Uterus (tissue), 4 donors: Measurements from ENCODE around the gene IFI27L2. TPM values are rescaled to one million over a fixed set of nuclear protein-coding genes. Genes with fewer than 3 reads are reported as not detected.

Source experiments
- DNase-seq, 2 donors: peaks; one replicate each; pipeline ENCODE4 v3.0.0-alpha.2; 2019 to 2020
- H3K27ac ChIP-seq, 2 donors: fragments of 200-600 bp; sonication (generic); 1 replicate in 1 of 2; 2 replicates in 1 of 2; pipeline ENCODE4 v1.5.1; 2016 to 2018
- H3K27me3 ChIP-seq, 2 donors: fragments of 200-600 bp; sonication (generic); one replicate each; pipeline ENCODE4 v1.5.1; 2018 to 2019; ENCODE audit warnings: control low read depth in 1 of 2
- H3K36me3 ChIP-seq, 2 donors: fragments of 200-600 bp; sonication (generic); one replicate each; pipeline ENCODE4 v1.5.1; 2019; ENCODE audit warnings: control low read depth in 1 of 2
- H3K4me1 ChIP-seq, 2 donors: fragments of 200-600 bp; sonication (generic); one replicate each; pipeline ENCODE4 v1.5.1; 2018 to 2019; ENCODE audit warnings: control low read depth in 1 of 2
- H3K4me3 ChIP-seq, 2 donors: fragments of 200-600 bp; sonication (generic); 1 replicate in 1 of 2; 2 replicates in 1 of 2; pipeline ENCODE4 v1.5.1; 2018 to 2019; ENCODE audit warnings: mild to moderate bottlenecking in 1 of 2
- H3K9me3 ChIP-seq, 2 donors: fragments of 200-600 bp; sonication (generic); one replicate each; pipeline ENCODE4 v1.5.1; 2019; ENCODE audit warnings: control low read depth in 1 of 2
- CTCF ChIP-seq, 4 experiments: fragments of 200-600 bp in 2 of 4; fragments of 450-650 bp in 2 of 4; sonication (generic) in 2 of 4; IDR thresholded peaks; one replicate each; pipeline ENCODE4 v1.5.1; 2016 to 2019; ENCODE audit warnings: antibody characterized with exemption in 4 of 4, mild to moderate bottlenecking in 2 of 4, moderate library complexity in 1 of 4
- POLR2A ChIP-seq, 2 donors: fragments of 450-650 bp; IDR thresholded peaks; one replicate each; pipeline ENCODE4 v1.6.1; 2016; ENCODE audit warnings: antibody characterized with exemption in 2 of 2, mild to moderate bottlenecking in 1 of 2, moderate library complexity in 1 of 2
- intact Hi-C: fragments of 100-400 bp; cut with DNase I; formaldehyde crosslinking; loops from one replicate; pipeline ENCODE4 v1.15.1; 2023; ENCODE audit warnings: low total_unique reads
- total RNA-seq, 4 donors: library from RNA; depleted of rRNA in 3 of 4; stranded (reverse); fragments of >200 nt in 3 of 4; gene quantifications; one replicate each; pipeline versions ENCODE4 v1.1.0 to v1.2.4, GENCODE V29; 2014 to 2023
- donor health status: DM: yes; HTN: yes; CAD: no.

IFI27L2 gene
- total RNA-seq, 4 donors from 2014 or later = 14.3 to 111 (median 45.0) TPM

- Histone ChIP-seq H3K4me1 (no peaks in the 10 kb centered on the region), H3K27ac (no peak overlapping the region), H3K4me3 (no peak overlapping the region), H3K27me3 (no peaks in the 10 kb centered on the region), H3K9me3 (no peaks in the 10 kb centered on the region), H3K36me3 (no peaks in the 10 kb centered on the region)
- TF ChIP-seq CTCF (IDR thresholded peaks at IDR 0.05) (no peak), POLR2A (IDR thresholded peaks at IDR 0.05) (no peak)
- no peak for DNase-seq
- intact Hi-C loops = no loop called here
Measured at GRCh38 chr14:94153750-94154342, 24.4 kb upstream of the IFI27L2 start.

GRCh38 chr14:94152676-94153075 lies 23.3 kb upstream of the IFI27L2 start:
- no peak overlapping the region for H3K27ac ChIP-seq
- no peak overlapping the region for H3K4me3 ChIP-seq
- no peaks in the 10 kb centered on the region for H3K9me3 ChIP-seq
- intact Hi-C loops = no loop called here
- no peaks in the 10 kb centered on the region for H3K27me3 ChIP-seq
- H3K4me1 ChIP-seq = no peaks in the 10 kb centered on the region
- no peak for TF ChIP-seq POLR2A (IDR thresholded peaks at IDR 0.05)
- no peak for TF ChIP-seq CTCF (IDR thresholded peaks at IDR 0.05)
- no peak for DNase-seq
- H3K36me3 ChIP-seq = no peaks in the 10 kb centered on the region

GRCh38 chr14:94145902-94146527 lies 16.6 kb upstream of the IFI27L2 start:
- Histone ChIP-seq H3K9me3 (no peaks in the 10 kb centered on the region), H3K4me1 (no peaks in the 10 kb centered on the region), H3K27ac (no peak overlapping the region), H3K36me3 (no peaks in the 10 kb centered on the region), H3K4me3 (no peak overlapping the region), H3K27me3 (no peaks in the 10 kb centered on the region)
- no peak for TF ChIP-seq POLR2A (IDR thresholded peaks at IDR 0.05)
- intact Hi-C loops = no loop called here
- no peak for DNase-seq

GRCh38 chr14:94144765-94145164 lies 15.4 kb upstream of the IFI27L2 start:
- Histone ChIP-seq H3K4me3 (no peak overlapping the region), H3K27ac (no peak overlapping the region), H3K4me1 (no peaks in the 10 kb centered on the region), H3K9me3 (no peaks in the 10 kb centered on the region), H3K27me3 (no peaks in the 10 kb centered on the region), H3K36me3 (no peaks in the 10 kb centered on the region)
- intact Hi-C loops = no loop called here
- no peak for DNase-seq
- no peak for TF ChIP-seq POLR2A (IDR thresholded peaks at IDR 0.05)

- TF ChIP-seq POLR2A (IDR thresholded peaks at IDR 0.05) = no peak
- TF ChIP-seq CTCF (IDR thresholded peaks at IDR 0.05) = no peak
- Histone ChIP-seq H3K27me3 (no peaks in the 10 kb centered on the region), H3K4me3 (no peak overlapping the region), H3K4me1 (no peaks in the 10 kb centered on the region), H3K9me3 (no peaks in the 10 kb centered on the region), H3K27ac (no peak overlapping the region), H3K36me3 (no peaks in the 10 kb centered on the region)
- intact Hi-C loops = no loop called here
- no peak for DNase-seq
Measured at GRCh38 chr14:94143711-94144110, 14.3 kb upstream of the IFI27L2 start.

GRCh38 chr14:94143239-94143638 lies 13.8 kb upstream of the IFI27L2 start:
- intact Hi-C loops = no loop called here
- no peaks in the 10 kb centered on the region for H3K9me3 ChIP-seq
- no peaks in the 10 kb centered on the region for H3K4me1 ChIP-seq
- no peak for TF ChIP-seq POLR2A (IDR thresholded peaks at IDR 0.05)
- no peak for TF ChIP-seq CTCF (IDR thresholded peaks at IDR 0.05)
- no peaks in the 10 kb centered on the region for H3K27me3 ChIP-seq
- no peak overlapping the region for H3K4me3 ChIP-seq
- H3K36me3 ChIP-seq = no peaks in the 10 kb centered on the region
- no peak overlapping the region for H3K27ac ChIP-seq
- DNase-seq = no peak
